Fibroblast of lung (primary cell): ENCODE results near the gene CCT7.

Experiments used
- EZH2 ChIP-seq: IDR thresholded peaks from 2 replicates; pipeline ENCODE4 v1.5.1; 2012; ENCODE audit warnings: low read length, control low read depth, mild to moderate bottlenecking; ENCODE audit errors: missing control alignments
- TF ChIP-seq, protein P1 (sequence below), 2 donors: IDR thresholded peaks in 1 of 2; conservative IDR thresholded peaks in 1 of 2; 1 replicate in 1 of 2; 2 replicates in 1 of 2; pipeline ENCODE4 v1.5.1; 2011 to 2012; ENCODE audit warnings: low read length in 2 of 2, control low read depth in 1 of 2, inconsistent platforms in 1 of 2, low read depth in 1 of 2, mild to moderate bottlenecking in 1 of 2

DNA sequence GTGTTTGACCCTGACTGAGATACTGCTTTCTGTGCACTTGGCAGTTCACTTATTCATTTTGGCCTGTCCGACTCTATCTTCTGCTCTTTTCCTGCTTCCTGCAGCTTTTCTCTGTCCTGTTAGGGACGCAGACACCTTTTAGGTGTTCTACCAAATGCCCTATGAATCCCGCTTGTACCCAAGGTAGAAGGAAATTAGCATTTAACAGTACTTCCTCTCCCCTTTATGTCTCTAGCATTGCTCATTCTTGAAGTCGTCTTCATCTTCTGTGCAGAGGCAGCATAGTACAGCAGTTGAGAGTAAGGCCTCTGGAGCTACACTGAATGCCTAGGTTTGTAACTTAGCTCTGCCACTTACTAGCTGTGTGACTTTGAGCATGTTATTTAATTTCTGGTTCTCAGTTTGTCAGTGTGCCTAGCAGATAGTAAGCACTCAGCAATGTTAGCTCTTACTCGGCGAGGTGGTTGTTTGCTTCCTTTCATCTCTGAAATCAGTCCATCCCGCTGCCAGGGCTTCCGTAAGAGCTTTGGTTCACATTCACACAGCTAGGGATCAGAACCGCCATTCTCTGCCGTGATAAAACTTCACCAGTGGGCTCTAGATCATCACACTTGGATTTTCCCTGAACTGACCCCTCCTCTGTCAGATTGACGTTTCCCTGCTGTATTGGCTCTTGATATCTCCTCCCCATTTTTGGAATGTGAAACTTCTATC is 1.4 kb downstream of the CCT7 start:
- TF ChIP-seq, protein P1, sequence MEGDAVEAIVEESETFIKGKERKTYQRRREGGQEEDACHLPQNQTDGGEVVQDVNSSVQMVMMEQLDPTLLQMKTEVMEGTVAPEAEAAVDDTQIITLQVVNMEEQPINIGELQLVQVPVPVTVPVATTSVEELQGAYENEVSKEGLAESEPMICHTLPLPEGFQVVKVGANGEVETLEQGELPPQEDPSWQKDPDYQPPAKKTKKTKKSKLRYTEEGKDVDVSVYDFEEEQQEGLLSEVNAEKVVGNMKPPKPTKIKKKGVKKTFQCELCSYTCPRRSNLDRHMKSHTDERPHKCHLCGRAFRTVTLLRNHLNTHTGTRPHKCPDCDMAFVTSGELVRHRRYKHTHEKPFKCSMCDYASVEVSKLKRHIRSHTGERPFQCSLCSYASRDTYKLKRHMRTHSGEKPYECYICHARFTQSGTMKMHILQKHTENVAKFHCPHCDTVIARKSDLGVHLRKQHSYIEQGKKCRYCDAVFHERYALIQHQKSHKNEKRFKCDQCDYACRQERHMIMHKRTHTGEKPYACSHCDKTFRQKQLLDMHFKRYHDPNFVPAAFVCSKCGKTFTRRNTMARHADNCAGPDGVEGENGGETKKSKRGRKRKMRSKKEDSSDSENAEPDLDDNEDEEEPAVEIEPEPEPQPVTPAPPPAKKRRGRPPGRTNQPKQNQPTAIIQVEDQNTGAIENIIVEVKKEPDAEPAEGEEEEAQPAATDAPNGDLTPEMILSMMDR (conservative IDR thresholded peaks at IDR 0.05 in 1 of 2, IDR thresholded peaks at IDR 0.05 in 1 of 2; ENCODE audit: low read depth in 1 of 2, low read length in 2 of 2), result no peak
- TF ChIP-seq EZH2, result no peak
